WTC11 (cell line): ENCODE data around the gene N4BP2L1. TPM values are rescaled to one million over a fixed set of nuclear protein-coding genes. Genes with fewer than 3 reads are reported as not detected.

Experiments used
- ATAC-seq: fragments of 200-7000 bp; cut with Tn5 transposase; 2 replicates; pipeline ENCODE4 v1.10.0; 2021; ENCODE audit warnings: mild to moderate bottlenecking, moderate library complexity
- CTCF ChIA-PET: fragments of 300-600 bp; sonication (Branson Sonifier 250); formaldehyde crosslinking; loops from one replicate; lab custom pipeline; 2021; ENCODE audit warnings: antibody characterized with exemption; lab: Charles Lee
- POLR2A ChIA-PET: fragments of 350-600 bp; sonication (Branson Sonifier 250); formaldehyde crosslinking; loops from one replicate; lab custom pipeline; 2021; ENCODE audit warnings: antibody characterized with exemption; lab: Charles Lee
- DNase-seq: peaks from one replicate; pipeline ENCODE4 v3.0.0; 2021; ENCODE audit warnings: low spot score
- H3K27ac Mint-ChIP-seq: 2 replicates; pipeline ENCODE4 v1.8.0; 2021; ENCODE audit warnings: mixed read lengths
- H3K27me3 Mint-ChIP-seq: 2 replicates; pipeline ENCODE4 v1.8.0; 2021; ENCODE audit warnings: low read depth, mild to moderate bottlenecking, moderate library complexity, mixed read lengths
- H3K36me3 Mint-ChIP-seq: 2 replicates; pipeline ENCODE4 v1.8.0; 2021; ENCODE audit warnings: mixed read lengths
- H3K4me1 Mint-ChIP-seq: 2 replicates; pipeline ENCODE4 v1.8.0; 2022; ENCODE audit warnings: mixed read lengths
- H3K4me3 Mint-ChIP-seq: 2 replicates; pipeline ENCODE4 v1.8.0; 2021; ENCODE audit warnings: mild to moderate bottlenecking, moderate library complexity, mixed read lengths
- H3K9me3 Mint-ChIP-seq: 2 replicates; pipeline ENCODE4 v1.8.0; 2021; ENCODE audit warnings: mixed read lengths
- ATF1 ChIP-seq: sonication (generic); formaldehyde crosslinking; IDR thresholded peaks from 2 replicates; pipeline ENCODE4 v1.8.1; 2023; ENCODE audit warnings: mild to moderate bottlenecking, moderate library complexity, missing genetic modification reagents
- CREM ChIP-seq: sonication (generic); formaldehyde crosslinking; IDR thresholded peaks from 2 replicates; pipeline ENCODE4 v1.8.1; 2022; ENCODE audit warnings: mild to moderate bottlenecking, missing genetic modification reagents, moderate library complexity
- E2F1 ChIP-seq: sonication (generic); formaldehyde crosslinking; IDR thresholded peaks from 2 replicates; pipeline ENCODE4 v1.8.0; 2022; ENCODE audit warnings: mild to moderate bottlenecking, missing genetic modification reagents
- E2F4 ChIP-seq: sonication (generic); formaldehyde crosslinking; IDR thresholded peaks from 2 replicates; pipeline ENCODE4 v1.8.1; 2022; ENCODE audit warnings: low read depth, mild to moderate bottlenecking, moderate library complexity, missing genetic modification reagents, borderline replicate concordance
- EMX1 ChIP-seq: fragments of 250-450 bp; sonication (Bioruptor Pico); IDR thresholded peaks from 2 replicates; pipeline ENCODE4 v1.8.0; 2021; ENCODE audit warnings: mild to moderate bottlenecking
- ESRRA ChIP-seq: sonication (generic); formaldehyde crosslinking; IDR thresholded peaks from 2 replicates; pipeline ENCODE4 v1.8.1; 2022; ENCODE audit warnings: mild to moderate bottlenecking, missing genetic modification reagents, borderline replicate concordance
- GRHL2 ChIP-seq: fragments of 250-450 bp; sonication (Bioruptor Pico); IDR thresholded peaks from 2 replicates; pipeline ENCODE4 v1.8.0; 2022; ENCODE audit warnings: mild to moderate bottlenecking, moderate library complexity; ENCODE audit not compliant: insufficient replicate concordance, severe bottlenecking
- NR3C1 ChIP-seq: sonication (generic); formaldehyde crosslinking; conservative IDR thresholded peaks from 2 replicates; pipeline ENCODE4 v1.8.1; 2023; ENCODE audit warnings: low read depth, mild to moderate bottlenecking, missing genetic modification reagents
- RELA ChIP-seq: sonication (generic); formaldehyde crosslinking; IDR thresholded peaks from 2 replicates; pipeline ENCODE4 v1.8.1; 2022; ENCODE audit warnings: missing genetic modification reagents, mild to moderate bottlenecking, borderline replicate concordance
- SMAD3 ChIP-seq: sonication (generic); formaldehyde crosslinking; IDR thresholded peaks from 2 replicates; pipeline ENCODE4 v1.8.0; 2022; ENCODE audit warnings: missing genetic modification reagents, mild to moderate bottlenecking, borderline replicate concordance
- SMAD4 ChIP-seq: sonication (generic); formaldehyde crosslinking; IDR thresholded peaks from 2 replicates; pipeline ENCODE4 v1.8.0; 2022; ENCODE audit warnings: mild to moderate bottlenecking, missing genetic modification reagents
- SP1 ChIP-seq: sonication (generic); formaldehyde crosslinking; conservative IDR thresholded peaks from 2 replicates; pipeline ENCODE4 v1.8.1; 2022; ENCODE audit warnings: missing genetic modification reagents
- TCF7 ChIP-seq: sonication (generic); formaldehyde crosslinking; IDR thresholded peaks from 2 replicates; pipeline ENCODE4 v1.8.0; 2022; ENCODE audit warnings: mild to moderate bottlenecking, low read depth, missing genetic modification reagents, moderate library complexity
- TEAD1 ChIP-seq: sonication (generic); formaldehyde crosslinking; IDR thresholded peaks from 2 replicates; pipeline ENCODE4 v1.8.0; 2022; ENCODE audit warnings: mild to moderate bottlenecking, missing genetic modification reagents
- USF1 ChIP-seq: sonication (generic); formaldehyde crosslinking; IDR thresholded peaks from 2 replicates; pipeline ENCODE4 v1.8.0; 2022; ENCODE audit warnings: mild to moderate bottlenecking, missing genetic modification reagents
- USF2 ChIP-seq: sonication (generic); formaldehyde crosslinking; IDR thresholded peaks from 2 replicates; pipeline ENCODE4 v1.8.1; 2023; ENCODE audit warnings: mild to moderate bottlenecking, missing genetic modification reagents, moderate library complexity
- ZBTB43 ChIP-seq: sonication (generic); formaldehyde crosslinking; IDR thresholded peaks from 2 replicates; pipeline ENCODE4 v1.8.1; 2023; ENCODE audit warnings: mild to moderate bottlenecking, missing genetic modification reagents
- ZMAT4 ChIP-seq: fragments of 250-450 bp; sonication (Bioruptor Pico); IDR thresholded peaks from 2 replicates; pipeline ENCODE4 v1.9.0; 2021; ENCODE audit warnings: mild to moderate bottlenecking
- ZNF232 ChIP-seq: sonication (generic); formaldehyde crosslinking; IDR thresholded peaks from 2 replicates; pipeline ENCODE4 v1.8.0; 2022; ENCODE audit warnings: mild to moderate bottlenecking, missing genetic modification reagents
- ZNF396 ChIP-seq: fragments of 250-450 bp; sonication (Bioruptor Pico); IDR thresholded peaks from 2 replicates; pipeline ENCODE4 v1.8.0; 2021; ENCODE audit warnings: mild to moderate bottlenecking, moderate library complexity, borderline replicate concordance
- ZNF416 ChIP-seq: fragments of 250-450 bp; sonication (Bioruptor Pico); IDR thresholded peaks from 2 replicates; pipeline ENCODE4 v1.9.0; 2021; ENCODE audit warnings: mild to moderate bottlenecking, inconsistent platforms
- ZSCAN18 ChIP-seq: fragments of 250-450 bp; sonication (Bioruptor Pico); IDR thresholded peaks from 2 replicates; pipeline ENCODE4 v2.1.2; 2022; ENCODE audit warnings: mild to moderate bottlenecking, moderate library complexity
- total RNA-seq: library from RNA; stranded (reverse); gene quantifications from 3 replicates; pipeline ENCODE4 v1.2.3, GENCODE V29; 2021
- TF ChIP-seq, protein P1 (sequence below): sonication (generic); formaldehyde crosslinking; IDR thresholded peaks from 2 replicates; pipeline ENCODE4 v1.8.1; 2022; ENCODE audit warnings: mild to moderate bottlenecking, moderate library complexity, missing genetic modification reagents

The N4BP2L1 gene
- total RNA-seq, 1 experiment from 2014 or later: 3.8 TPM

GRCh38 chr13:32455594-32455903, 27.6 kb upstream of the N4BP2L1 start:
- Mint-ChIP-seq H3K36me3 (peaks cover 19% of the 10 kb centered on the region), H3K27me3 (no peaks in the 10 kb centered on the region), H3K4me1 (no peaks in the 10 kb centered on the region), H3K4me3 (no peak overlapping the region), H3K27ac (peak overlapping the region; percentile 46; the same call in 1 of the 2 replicates), H3K9me3 (peaks cover 26% of the 10 kb centered on the region)
- ChIA-PET POLR2A (no interaction called here), CTCF (no interaction called here)
- TF ChIP-seq ZSCAN18 (no peak), USF1 (no peak), ESRRA (CRISPR knock-in tag) (no peak)
- TF ChIP-seq, protein P1, sequence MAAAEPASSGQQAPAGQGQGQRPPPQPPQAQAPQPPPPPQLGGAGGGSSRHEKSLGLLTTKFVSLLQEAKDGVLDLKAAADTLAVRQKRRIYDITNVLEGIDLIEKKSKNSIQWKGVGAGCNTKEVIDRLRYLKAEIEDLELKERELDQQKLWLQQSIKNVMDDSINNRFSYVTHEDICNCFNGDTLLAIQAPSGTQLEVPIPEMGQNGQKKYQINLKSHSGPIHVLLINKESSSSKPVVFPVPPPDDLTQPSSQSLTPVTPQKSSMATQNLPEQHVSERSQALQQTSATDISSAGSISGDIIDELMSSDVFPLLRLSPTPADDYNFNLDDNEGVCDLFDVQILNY (CRISPR knock-in tag): no peak
- ATAC-seq (no peak), DNase-seq (no peak)

GRCh38 chr13:32454886-32455593, 27.1 kb upstream of the N4BP2L1 start:
- ChIA-PET POLR2A (no interaction called here), CTCF (no interaction called here)
- DNase-seq (peak; percentile 17), ATAC-seq (peak; percentile 70)
- H3K27ac Mint-ChIP-seq: no peak overlapping the region
- H3K4me3 Mint-ChIP-seq: no peak overlapping the region
- H3K36me3 Mint-ChIP-seq: peaks cover 19% of the 10 kb centered on the region
- TF ChIP-seq ESRRA (CRISPR knock-in tag) (no peak), ZBTB43 (CRISPR knock-in tag) (no peak), SMAD4 (CRISPR knock-in tag) (no peak), ZNF416 (no peak), E2F1 (CRISPR knock-in tag) (no peak), CREM (no peak), EMX1 (CRISPR knock-in tag) (no peak), E2F4 (CRISPR knock-in tag) (no peak)
- no peaks in the 10 kb centered on the region for H3K4me1 Mint-ChIP-seq
- H3K27me3 Mint-ChIP-seq: no peaks in the 10 kb centered on the region
- peaks cover 26% of the 10 kb centered on the region for H3K9me3 Mint-ChIP-seq

- CTCF ChIA-PET: interaction anchor here (0.7 to 1.4 kb wide), 2 partner anchors 26 to 132 kb away, joined by 3 read pairs; partner anchors contain the start of genes N4BP2L1 and PDS5B
- no peak for DNase-seq
Observed at GRCh38 chr13:32453981-32454380, 26.1 kb upstream of the N4BP2L1 start.

More at GRCh38 chr13:32453981-32454380, 26.1 kb upstream of the N4BP2L1 start:
- no peak for TF ChIP-seq SP1 (CRISPR knock-in tag)
- no peak for TF ChIP-seq ATF1 (CRISPR knock-in tag)
- no peak for TF ChIP-seq USF2 (CRISPR knock-in tag)
- no peak for TF ChIP-seq ZNF232 (CRISPR knock-in tag)
- TF ChIP-seq TCF7 (CRISPR knock-in tag): no peak
- TF ChIP-seq TEAD1 (CRISPR knock-in tag): no peak
- TF ChIP-seq SMAD3: no peak
- TF ChIP-seq NR3C1: no peak
- no peak for TF ChIP-seq ZMAT4
- no peak for TF ChIP-seq RELA
- TF ChIP-seq ZNF396: no peak
- no peak for TF ChIP-seq GRHL2 (CRISPR knock-in tag)
- Mint-ChIP-seq H3K27me3 (no peaks in the 10 kb centered on the region), H3K9me3 (peaks cover 26% of the 10 kb centered on the region), H3K36me3 (peaks cover 19% of the 10 kb centered on the region), H3K4me3 (no peak overlapping the region), H3K27ac (no peak overlapping the region), H3K4me1 (no peaks in the 10 kb centered on the region)
- ATAC-seq: no peak
- POLR2A ChIA-PET: no interaction called here
